Stomach smooth muscle (tissue), 2 donors: Measurements from ENCODE around the gene HDAC4.

Experiments used
- H3K27ac ChIP-seq: one replicate; pipeline ENCODE4 v1.7.0; 2013; ENCODE audit warnings: mild to moderate bottlenecking, low read length, inconsistent platforms
- H3K27me3 ChIP-seq, 2 donors: one replicate each; pipeline ENCODE4 v1.7.0; 2013; ENCODE audit warnings: low read length in 2 of 2; ENCODE audit not compliant: insufficient read depth in 2 of 2, control insufficient read depth in 1 of 2
- H3K36me3 ChIP-seq, 2 donors: one replicate each; pipeline ENCODE4 v1.7.0; 2013; ENCODE audit warnings: low read length in 2 of 2; ENCODE audit not compliant: control insufficient read depth in 2 of 2, insufficient read depth in 2 of 2
- H3K4me1 ChIP-seq: one replicate; pipeline ENCODE4 v1.7.0; 2013; ENCODE audit warnings: low read length; ENCODE audit not compliant: control insufficient read depth, insufficient read depth
- H3K4me3 ChIP-seq, 2 donors: one replicate each; pipeline ENCODE4 v1.7.0; 2013; ENCODE audit warnings: low read length in 2 of 2
- H3K9ac ChIP-seq, 2 donors: one replicate each; pipeline ENCODE4 v1.7.0; 2013; ENCODE audit warnings: low read length in 2 of 2, mild to moderate bottlenecking in 1 of 2
- H3K9me3 ChIP-seq, 2 donors: one replicate each; pipeline ENCODE4 v1.7.0; 2013; ENCODE audit warnings: low read length in 2 of 2; ENCODE audit not compliant: control insufficient read depth in 2 of 2
- donor health status: healthy.
- donor health status: Pancreatic carcinoma.

Gene HDAC4

DNA sequence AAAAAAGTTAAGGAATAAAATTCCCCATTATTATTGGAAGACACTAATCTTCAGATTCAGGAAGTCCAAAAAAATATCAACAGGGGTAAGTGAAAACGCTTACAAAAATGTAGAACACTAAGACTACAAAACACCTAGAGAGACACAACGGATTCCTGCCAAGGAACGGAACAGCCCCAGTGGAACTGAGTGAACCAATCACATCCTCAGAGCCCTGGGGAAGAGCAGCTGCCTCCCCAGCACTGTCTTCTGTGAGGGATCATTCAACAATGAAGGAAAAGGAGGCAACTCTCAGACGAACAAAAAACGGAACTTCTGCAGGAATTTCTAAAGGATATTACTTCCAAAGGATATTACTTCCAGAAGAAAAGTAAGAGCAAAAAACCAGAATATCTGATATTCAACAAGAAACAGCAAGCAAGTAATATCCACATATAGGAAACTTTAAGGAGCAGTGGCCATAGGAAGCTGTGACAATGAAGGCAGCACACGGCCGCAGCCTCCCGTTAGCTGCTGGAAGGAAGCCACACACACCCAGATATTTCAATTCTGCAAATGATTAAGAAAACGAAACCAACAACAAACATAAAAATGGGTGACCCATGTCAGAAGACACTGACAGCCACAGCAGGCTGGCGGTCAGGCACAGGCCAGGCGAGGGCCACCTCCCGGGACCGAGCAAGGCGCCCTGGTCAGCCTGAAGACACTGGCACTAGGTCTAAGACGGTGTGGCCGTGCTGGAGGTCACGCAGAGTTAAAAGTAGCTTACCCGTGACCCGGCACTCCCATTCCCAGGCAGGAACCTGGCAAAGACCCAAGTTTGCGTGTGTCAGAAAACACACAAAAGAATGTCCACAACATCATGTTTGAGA, 81.8 kb downstream of the HDAC4 start:
- no peaks in the 10 kb centered on the region for H3K9me3 ChIP-seq
- H3K27ac ChIP-seq, result peak overlapping the region; percentile 64
- no peaks in the 10 kb centered on the region for H3K27me3 ChIP-seq
- H3K4me1 ChIP-seq, result peaks cover 57% of the 10 kb centered on the region
- peak overlapping the region in 1 of 2 donors; percentile 62 for H3K9ac ChIP-seq
- H3K36me3 ChIP-seq, result no peaks in the 10 kb centered on the region
- peak overlapping the region in 1 of 2 donors; percentile 69 for H3K4me3 ChIP-seq

GRCh38 chr2:239318151-239318611, 82.6 kb downstream of the HDAC4 start:
- H3K9ac ChIP-seq, result no peak overlapping the region
- peaks cover 57% of the 10 kb centered on the region for H3K4me1 ChIP-seq
- peak overlapping the region; percentile 89 for H3K27ac ChIP-seq
- no peaks in the 10 kb centered on the region for H3K27me3 ChIP-seq
- H3K9me3 ChIP-seq, result no peaks in the 10 kb centered on the region
- no peaks in the 10 kb centered on the region for H3K36me3 ChIP-seq
- no peak overlapping the region for H3K4me3 ChIP-seq

- no peaks in the 10 kb centered on the region for H3K9me3 ChIP-seq
- peaks cover 64% of the 10 kb centered on the region for H3K4me1 ChIP-seq
- no peaks in the 10 kb centered on the region for H3K36me3 ChIP-seq
- H3K4me3 ChIP-seq, result peak overlapping the region; percentile 50 to 62
- H3K9ac ChIP-seq, result peak overlapping the region; percentile 44 to 75
- peak overlapping the region; percentile 89 for H3K27ac ChIP-seq
- no peaks in the 10 kb centered on the region for H3K27me3 ChIP-seq
These were observed 84.0 kb downstream of the HDAC4 start for GRCh38 chr2:239316562-239317465.

DNA sequence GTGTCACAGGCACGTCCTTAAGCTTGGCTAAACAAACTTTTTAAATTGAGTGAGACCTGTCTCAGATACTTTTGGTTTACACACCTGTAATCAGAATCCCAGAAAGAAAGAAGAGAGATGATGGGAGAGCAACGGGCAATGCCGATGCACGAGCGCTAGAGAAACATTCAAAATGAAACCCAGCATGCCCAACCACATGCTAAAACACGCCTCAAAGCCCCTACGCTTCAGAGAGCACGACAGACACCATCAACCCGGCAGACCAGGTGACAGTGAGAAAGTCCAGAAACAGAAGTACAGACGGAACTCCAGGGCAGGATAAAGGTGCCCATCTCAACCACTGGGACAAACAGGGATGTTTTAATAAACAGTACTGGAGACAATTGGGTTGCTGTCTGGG, 85.5 kb downstream of the HDAC4 start:
- Histone ChIP-seq H3K36me3 (no peaks in the 10 kb centered on the region), H3K9me3 (no peaks in the 10 kb centered on the region), H3K4me1 (peaks cover 74% of the 10 kb centered on the region), H3K27me3 (no peaks in the 10 kb centered on the region), H3K27ac (peak overlapping the region; percentile 31), H3K9ac (no peak overlapping the region), H3K4me3 (no peak overlapping the region)

GRCh38 chr2:239313776-239314175, 87.0 kb downstream of the HDAC4 start:
- H3K36me3 ChIP-seq, result no peaks in the 10 kb centered on the region
- H3K4me1 ChIP-seq, result peaks cover 77% of the 10 kb centered on the region
- H3K9me3 ChIP-seq, result no peaks in the 10 kb centered on the region
- H3K9ac ChIP-seq, result no peak overlapping the region
- H3K27me3 ChIP-seq, result no peaks in the 10 kb centered on the region
- H3K4me3 ChIP-seq, result peak overlapping the region in 1 of 2 donors; percentile 49
- peak overlapping the region; percentile 98 for H3K27ac ChIP-seq

DNA sequence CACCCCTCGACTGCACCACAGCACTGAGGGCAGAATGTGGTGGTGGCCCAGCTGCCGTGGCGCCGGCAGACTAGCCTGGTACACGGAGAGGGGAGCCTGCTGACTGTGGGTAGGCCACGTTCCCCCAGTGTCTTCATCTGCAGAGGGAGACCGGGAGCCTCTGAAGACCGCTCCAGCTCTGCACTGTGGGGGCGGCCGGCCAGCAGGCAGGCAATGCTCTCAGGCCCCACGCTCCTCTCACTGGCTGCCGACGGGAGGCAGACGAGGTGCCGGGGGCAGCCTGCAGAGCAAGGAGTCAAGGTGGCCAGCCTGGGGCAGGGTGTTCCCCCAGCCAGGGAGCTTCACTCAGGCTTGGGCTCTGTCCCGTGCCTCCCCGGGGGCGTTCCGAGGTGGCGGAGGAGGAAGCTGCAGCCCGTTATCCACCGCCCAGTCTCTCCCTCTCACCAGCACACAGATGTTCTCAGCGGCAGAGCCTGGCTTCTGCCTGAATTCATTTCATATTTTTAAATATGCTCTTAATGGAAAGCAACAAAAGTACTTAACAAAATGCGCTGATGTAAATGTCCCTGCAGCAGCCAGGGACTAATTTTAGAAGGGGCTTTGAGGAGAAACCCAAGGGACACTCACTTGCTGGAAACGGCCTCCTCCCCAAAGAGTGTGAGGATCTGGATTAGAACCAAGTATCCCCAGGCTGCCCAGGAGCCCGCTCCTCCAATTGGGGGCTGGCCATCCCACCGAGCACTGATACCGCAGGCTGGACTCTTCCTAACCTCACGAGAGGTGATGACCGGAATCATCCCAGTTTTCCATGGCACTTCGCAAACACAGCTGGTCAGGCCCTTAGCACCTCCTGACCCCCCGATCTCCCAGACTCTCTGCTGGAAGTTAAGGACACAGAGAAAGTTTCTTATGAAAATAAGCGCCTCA, 87.8 kb downstream of the HDAC4 start:
- Histone ChIP-seq H3K27me3 (no peaks in the 10 kb centered on the region), H3K9ac (peak overlapping the region in 1 of 2 donors; percentile 42), H3K9me3 (no peaks in the 10 kb centered on the region), H3K4me1 (peaks cover 77% of the 10 kb centered on the region), H3K27ac (peak overlapping the region; percentile 98), H3K36me3 (no peaks in the 10 kb centered on the region), H3K4me3 (peak overlapping the region in 1 of 2 donors; percentile 49)

DNA sequence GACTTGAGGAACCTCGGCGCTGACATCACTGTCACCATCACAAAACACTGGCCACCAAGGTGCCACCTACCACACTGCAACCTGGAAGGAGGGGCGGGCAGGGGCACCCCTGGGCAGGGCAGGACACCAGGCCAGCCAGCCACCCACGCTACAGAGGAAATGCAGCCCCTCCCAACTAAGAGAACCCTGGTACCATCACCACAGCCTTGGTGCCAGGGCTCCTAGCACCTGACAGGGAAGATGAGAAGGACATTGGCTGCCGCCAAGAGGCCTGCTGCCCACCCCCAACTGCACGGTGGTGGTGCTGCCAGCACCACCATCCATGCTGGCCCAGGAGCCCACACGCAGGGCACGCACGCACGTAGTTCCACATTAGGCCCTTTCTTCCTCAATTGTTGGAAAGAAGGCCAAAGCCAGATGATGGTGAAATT, 88.7 kb downstream of the HDAC4 start:
- peak overlapping the region in 1 of 2 donors; percentile 49 for H3K4me3 ChIP-seq
- no peaks in the 10 kb centered on the region for H3K27me3 ChIP-seq
- peak overlapping the region in 1 of 2 donors; percentile 30 for H3K9ac ChIP-seq
- H3K27ac ChIP-seq, result peak overlapping the region; percentile 98
- peaks cover 77% of the 10 kb centered on the region for H3K4me1 ChIP-seq
- H3K36me3 ChIP-seq, result no peaks in the 10 kb centered on the region
- H3K9me3 ChIP-seq, result no peaks in the 10 kb centered on the region

DNA sequence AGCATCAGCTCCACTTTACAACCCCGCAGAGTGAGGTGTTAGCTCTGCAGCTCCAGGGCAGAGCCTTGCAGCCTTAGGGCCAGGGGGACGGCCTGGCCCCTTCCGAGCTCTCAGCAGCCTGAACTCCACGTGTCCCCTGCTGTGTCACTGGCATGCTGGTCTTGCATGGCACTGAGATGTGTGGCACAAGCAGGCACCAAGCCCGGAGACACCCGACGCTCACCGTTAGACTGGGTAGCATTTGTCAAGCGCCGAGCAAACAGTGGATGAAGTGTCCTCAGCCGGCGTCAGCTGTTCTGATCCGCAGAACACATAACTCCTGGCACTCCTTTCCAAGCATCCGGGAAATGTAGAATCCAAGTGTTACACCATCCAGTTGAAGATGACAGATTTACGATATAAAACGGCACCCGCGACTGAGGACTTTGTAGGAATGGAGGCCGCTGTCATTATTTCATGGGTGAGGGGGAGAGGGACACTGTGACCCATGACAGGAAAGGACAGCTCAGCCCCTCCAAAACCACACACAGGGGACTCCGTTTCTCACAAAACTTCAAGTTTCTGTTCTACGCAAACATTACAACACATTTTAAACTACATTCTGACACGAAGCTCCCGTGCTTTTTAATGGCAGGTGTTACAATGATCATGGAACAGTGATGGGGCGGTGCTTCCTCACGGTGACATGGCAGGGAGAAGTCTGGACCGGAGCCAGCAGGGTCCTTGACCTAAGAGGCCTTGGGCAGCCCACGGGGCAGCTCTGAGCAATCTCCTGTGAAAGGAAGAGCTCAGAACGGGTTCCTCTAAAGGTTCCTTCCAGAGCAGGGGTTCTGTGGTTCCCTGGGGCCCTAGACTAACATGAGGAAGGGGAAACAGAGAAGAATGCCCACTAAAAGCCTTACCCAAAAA, 89.4 kb downstream of the HDAC4 start:
- Histone ChIP-seq H3K9ac (peak overlapping the region; percentile 70 to 94), H3K27me3 (no peaks in the 10 kb centered on the region), H3K9me3 (no peaks in the 10 kb centered on the region), H3K36me3 (no peaks in the 10 kb centered on the region), H3K27ac (peak overlapping the region; percentile 98), H3K4me1 (peaks cover 77% of the 10 kb centered on the region), H3K4me3 (peak overlapping the region; percentile 26 to 62)

- H3K4me3 ChIP-seq, result peak overlapping the region; percentile 26 to 62
- H3K27ac ChIP-seq, result peak overlapping the region; percentile 98
- H3K4me1 ChIP-seq, result peaks cover 84% of the 10 kb centered on the region
- no peaks in the 10 kb centered on the region for H3K9me3 ChIP-seq
- H3K27me3 ChIP-seq, result no peaks in the 10 kb centered on the region
- no peaks in the 10 kb centered on the region for H3K36me3 ChIP-seq
- peak overlapping the region; percentile 70 to 94 for H3K9ac ChIP-seq
These were observed 90.3 kb downstream of the HDAC4 start for GRCh38 chr2:239310401-239311061.
